A673 (cell line): ENCODE measurements around the gene IL20RA.

ENCODE experiments used
- EZH2 ChIP-seq: fragments of 200-600 bp; sonication (generic); IDR thresholded peaks from 2 replicates; pipeline ENCODE4 v1.6.1; 2017; ENCODE audit warnings: borderline replicate concordance, low read depth, mild to moderate bottlenecking, mixed read lengths, antibody characterized with exemption, low read length; ENCODE audit not compliant: poor library complexity, severe bottlenecking
- TF ChIP-seq, protein P1 (sequence below): fragments of 300-800, 200-600 bp; sonication (generic); conservative IDR thresholded peaks from 2 replicates; pipeline ENCODE4 v1.5.1; 2017; ENCODE audit warnings: low read depth, mild to moderate bottlenecking, antibody characterized with exemption, low read length, moderate library complexity, mixed read lengths

DNA sequence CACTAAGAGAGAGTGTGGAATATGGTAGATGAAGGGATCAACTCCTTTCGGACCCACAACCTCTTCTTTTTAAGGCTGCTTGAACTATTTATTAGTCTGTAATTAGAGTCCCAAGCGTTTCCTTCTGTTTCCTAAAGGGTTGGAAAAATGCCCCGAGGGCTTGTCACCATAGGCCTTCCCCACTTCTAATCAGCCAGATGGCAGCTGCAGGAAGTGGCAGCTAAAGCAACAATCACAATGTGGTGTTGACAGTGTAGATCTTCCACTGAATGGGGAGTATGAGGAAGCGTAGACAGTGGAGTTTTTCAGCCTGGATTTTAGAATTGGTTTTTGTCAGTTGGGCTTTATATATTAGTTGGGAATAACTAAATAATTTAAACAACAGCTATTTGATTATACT lies 82.1 kb downstream of the IL20RA start:
- TF ChIP-seq, protein P1, sequence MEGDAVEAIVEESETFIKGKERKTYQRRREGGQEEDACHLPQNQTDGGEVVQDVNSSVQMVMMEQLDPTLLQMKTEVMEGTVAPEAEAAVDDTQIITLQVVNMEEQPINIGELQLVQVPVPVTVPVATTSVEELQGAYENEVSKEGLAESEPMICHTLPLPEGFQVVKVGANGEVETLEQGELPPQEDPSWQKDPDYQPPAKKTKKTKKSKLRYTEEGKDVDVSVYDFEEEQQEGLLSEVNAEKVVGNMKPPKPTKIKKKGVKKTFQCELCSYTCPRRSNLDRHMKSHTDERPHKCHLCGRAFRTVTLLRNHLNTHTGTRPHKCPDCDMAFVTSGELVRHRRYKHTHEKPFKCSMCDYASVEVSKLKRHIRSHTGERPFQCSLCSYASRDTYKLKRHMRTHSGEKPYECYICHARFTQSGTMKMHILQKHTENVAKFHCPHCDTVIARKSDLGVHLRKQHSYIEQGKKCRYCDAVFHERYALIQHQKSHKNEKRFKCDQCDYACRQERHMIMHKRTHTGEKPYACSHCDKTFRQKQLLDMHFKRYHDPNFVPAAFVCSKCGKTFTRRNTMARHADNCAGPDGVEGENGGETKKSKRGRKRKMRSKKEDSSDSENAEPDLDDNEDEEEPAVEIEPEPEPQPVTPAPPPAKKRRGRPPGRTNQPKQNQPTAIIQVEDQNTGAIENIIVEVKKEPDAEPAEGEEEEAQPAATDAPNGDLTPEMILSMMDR: no peak
- TF ChIP-seq EZH2: no peak
